ENCODE measurements around the gene FOXL3.

FOXL3 gene

GRCh38 chr7:297611-298374 lies 7.8 kb downstream of the FOXL3 start:
- no peak for TF ChIP-seq CTCF (IDR thresholded peaks at IDR 0.05)

GRCh38 chr7:298375-298702 lies 8.4 kb downstream of the FOXL3 start:
- no peak for TF ChIP-seq CTCF (IDR thresholded peaks at IDR 0.05)

- no peak for TF ChIP-seq CTCF (IDR thresholded peaks at IDR 0.05)
Measured at GRCh38 chr7:298743-299142, 8.8 kb downstream of the FOXL3 start.

- no peak for TF ChIP-seq CTCF (IDR thresholded peaks at IDR 0.05)
Measured at GRCh38 chr7:299169-299568, 9.2 kb downstream of the FOXL3 start.

- TF ChIP-seq CTCF (IDR thresholded peaks at IDR 0.05): no peak
Measured at GRCh38 chr7:299628-300027, 9.7 kb downstream of the FOXL3 start.

- TF ChIP-seq CTCF (IDR thresholded peaks at IDR 0.05): no peak
Measured at GRCh38 chr7:300048-300447, 10.1 kb downstream of the FOXL3 start.

GRCh38 chr7:300546-301290 lies 10.7 kb downstream of the FOXL3 start:
- TF ChIP-seq CTCF (IDR thresholded peaks at IDR 0.05): no peak
